HG03432 (cell line): ENCODE data around the gene CLDN15.
"Not testable (repeated sequence)": the region's sequence is repeated elsewhere in the genome, so short reads cannot be mapped to it uniquely, and the experiment has no call there.

Experiments used
- ATAC-seq: cut with Tn5 transposase; IDR thresholded peaks from one replicate; pipeline ENCODE4 v1.9.1; 2021; ENCODE audit warnings: mild to moderate bottlenecking, moderate library complexity; ENCODE audit not compliant: unreplicated experiment

The CLDN15 gene

GRCh38 chr7:101237206-101238067, at the start of gene CLDN15:
CLDN15 (minus strand) TSS chr7:101237802; CDS start chr7:101237581, 221 bp downstream.
- ATAC-seq, result no peak

GRCh38 chr7:101287032-101287431, 49.4 kb upstream of the CLDN15 start:
- no peak for ATAC-seq

- ATAC-seq, result not testable (repeated sequence)
Measured at GRCh38 chr7:101285880-101286279, 48.3 kb upstream of the CLDN15 start.

GRCh38 chr7:101285171-101285570, 47.6 kb upstream of the CLDN15 start:
- no peak for ATAC-seq

- not testable (repeated sequence) for ATAC-seq
Measured at GRCh38 chr7:101280912-101281311, 43.3 kb upstream of the CLDN15 start.

- no peak for ATAC-seq
Measured at GRCh38 chr7:101278461-101279292, 41.1 kb upstream of the CLDN15 start.

GRCh38 chr7:101277155-101277554, 39.6 kb upstream of the CLDN15 start:
- no peak for ATAC-seq

- no peak for ATAC-seq
Measured at GRCh38 chr7:101273206-101273605, 35.6 kb upstream of the CLDN15 start.

- ATAC-seq, result no peak
Measured at GRCh38 chr7:101271021-101271420, 33.4 kb upstream of the CLDN15 start.

GRCh38 chr7:101269664-101270063, 32.1 kb upstream of the CLDN15 start:
- no peak for ATAC-seq

GRCh38 chr7:101265622-101266516, 28.3 kb upstream of the CLDN15 start:
- ATAC-seq, result no peak

GRCh38 chr7:101264102-101264706, 26.6 kb upstream of the CLDN15 start:
- not testable (repeated sequence) for ATAC-seq

- ATAC-seq, result no peak
Measured at GRCh38 chr7:101258243-101258731, 20.7 kb upstream of the CLDN15 start.

- ATAC-seq, result no peak
Measured at GRCh38 chr7:101255796-101256195, 18.2 kb upstream of the CLDN15 start.

- not testable (repeated sequence) for ATAC-seq
Measured at GRCh38 chr7:101253199-101253598, 15.6 kb upstream of the CLDN15 start.

- ATAC-seq, result peak; percentile 99
Measured at GRCh38 chr7:101251871-101252659, 14.5 kb upstream of the CLDN15 start.

- no peak for ATAC-seq
Measured at GRCh38 chr7:101250324-101250723, 12.7 kb upstream of the CLDN15 start.

- no peak for ATAC-seq
Measured at GRCh38 chr7:101248276-101248675, 10.7 kb upstream of the CLDN15 start.

- no peak for ATAC-seq
Measured at GRCh38 chr7:101245147-101245668, 7.6 kb upstream of the CLDN15 start.
